Common myeloid progenitor, CD34-positive (primary cell): ENCODE measurements around the gene NME9.

ENCODE experiments used
- CTCF ChIA-PET: fragments of 350-600 bp; sonication (Branson Sonifier 250); formaldehyde crosslinking; loops from one replicate; lab custom pipeline; 2021; ENCODE audit warnings: antibody characterized with exemption; lab: Charles Lee
- POLR2A ChIA-PET: fragments of 350-600 bp; sonication (Branson Sonifier 250); formaldehyde crosslinking; loops from one replicate; lab custom pipeline; 2021; ENCODE audit warnings: antibody characterized with exemption; lab: Charles Lee
- DNase-seq, 3 donors: peaks; one replicate each; pipeline versions ENCODE4 v3.0.0 to v3.0.0-alpha.2; 2013
- H3K27ac ChIP-seq, 2 experiments: 1 replicate in 1 of 2; 2 replicates in 1 of 2; pipeline ENCODE4 v1.7.0; 2013; ENCODE audit warnings: inconsistent platforms in 2 of 2, low read length in 2 of 2, mild to moderate bottlenecking in 2 of 2, low read depth in 1 of 2, moderate library complexity in 1 of 2; ENCODE audit not compliant: severe bottlenecking in 2 of 2, insufficient read depth in 1 of 2, poor library complexity in 1 of 2
- H3K27me3 ChIP-seq, 5 experiments: replicated peaks in 2 of 5; 1 replicate in 3 of 5; 2 replicates in 2 of 5; pipeline versions ENCODE4 v1.6.1 to v1.7.0; 2013; ENCODE audit warnings: low read length in 4 of 5, mild to moderate bottlenecking in 2 of 5, moderate library complexity in 2 of 5, inconsistent platforms in 1 of 5; ENCODE audit not compliant: insufficient read depth in 5 of 5, control insufficient read depth in 4 of 5
- H3K36me3 ChIP-seq, 4 experiments: 1 replicate in 2 of 4; 2 replicates in 2 of 4; pipeline versions ENCODE4 v1.6.1 to v1.7.0; 2013; ENCODE audit warnings: low read length in 3 of 4, control low read depth in 1 of 4, mild to moderate bottlenecking in 1 of 4; ENCODE audit not compliant: control insufficient read depth in 4 of 4, insufficient read depth in 4 of 4
- H3K4me1 ChIP-seq, 4 experiments: 1 replicate in 3 of 4; 2 replicates in 1 of 4; pipeline versions ENCODE4 v1.6.1 to v1.7.1; 2013; ENCODE audit warnings: low read length in 3 of 4, mild to moderate bottlenecking in 3 of 4, control low read depth in 1 of 4, inconsistent platforms in 1 of 4, moderate library complexity in 1 of 4; ENCODE audit not compliant: control insufficient read depth in 4 of 4, insufficient read depth in 4 of 4; ENCODE audit errors: control extremely low read depth in 1 of 4
- H3K4me3 ChIP-seq, 7 experiments: 1 replicate in 4 of 7; 2 replicates in 3 of 7; pipeline versions ENCODE4 v1.5.1 to v1.7.0; 2013; ENCODE audit warnings: mild to moderate bottlenecking in 7 of 7, low read length in 6 of 7, moderate library complexity in 6 of 7, inconsistent platforms in 2 of 7, low read depth in 2 of 7, control low read depth in 1 of 7; ENCODE audit not compliant: insufficient read depth in 4 of 7, control insufficient read depth in 1 of 7; ENCODE audit errors: extremely low read depth in 1 of 7
- H3K9me3 ChIP-seq, 5 experiments: 1 replicate in 4 of 5; 2 replicates in 1 of 5; pipeline versions ENCODE4 v1.6.1 to v1.7.1; 2013; ENCODE audit warnings: low read length in 4 of 5, mild to moderate bottlenecking in 2 of 5, inconsistent platforms in 1 of 5, low read depth in 1 of 5, moderate library complexity in 1 of 5; ENCODE audit not compliant: control insufficient read depth in 4 of 5, insufficient read depth in 2 of 5; ENCODE audit errors: control extremely low read depth in 1 of 5
- WGBS: methylation state at CpG from one replicate; pipeline ENCODE4 v1.1.5; 2013; ENCODE audit not compliant: insufficient coverage; 5-methylcytosine and 5-hydroxymethylcytosine counted together

Gene NME9

GRCh38 chr3:138334608-138335007, 5.0 kb upstream of the NME9 start:
- Histone ChIP-seq H3K36me3 (no peaks in the 10 kb centered on the region), H3K4me1 (peaks cover 0 to 6% (median 4%) of the 10 kb centered on the region in 4 experiments), H3K27ac (no peak overlapping the region), H3K9me3 (no peaks in the 10 kb centered on the region), H3K27me3 (no peaks in the 10 kb centered on the region), H3K4me3 (no peak overlapping the region)
- DNase-seq = no peak
- WGBS = 93% methylated on average over 3 of the region's 4 CpGs
- CTCF ChIA-PET = interaction anchor here (1.2 to 7.1 kb wide), 2 partner anchors 11 to 581 kb away, joined by 3 to 65 read pairs; partner anchors contain the start of gene MRAS
- POLR2A ChIA-PET = no interaction called here

- H3K27ac ChIP-seq = no peak overlapping the region
- CTCF ChIA-PET = interaction anchor here (1.1 to 7.1 kb wide), 4 partner anchors 13 to 591 kb away, joined by 3 to 65 read pairs (median 8); partner anchors contain the start of gene MRAS
- H3K4me3 ChIP-seq = no peak overlapping the region
- WGBS = no CpG with 5 or more reads among the region's 4 CpGs
- no peaks in the 10 kb centered on the region for H3K9me3 ChIP-seq
- DNase-seq = peak; percentile 45 to 73 (median 72)
- H3K27me3 ChIP-seq = no peaks in the 10 kb centered on the region
- H3K4me1 ChIP-seq = peaks cover 5 to 18% (median 16%) of the 10 kb centered on the region in 4 experiments
- H3K36me3 ChIP-seq = no peaks in the 10 kb centered on the region
- POLR2A ChIA-PET = no interaction called here
Observed at GRCh38 chr3:138332472-138333073, 2.9 kb upstream of the NME9 start.

GRCh38 chr3:138331143-138331894, 1.7 kb upstream of the NME9 start:
- ChIA-PET CTCF (interaction anchor here (0.8 to 7.1 kb wide), 14 partner anchors 9 to 593 kb away, joined by 3 to 65 read pairs (median 4); partner anchors contain the start of genes ARMC8 and MRAS), POLR2A (interaction anchor here (0.7 kb wide), 1 partner anchor 14 kb away, joined by 3 read pairs; no protein-coding TSS in a partner anchor)
- peak in 2 of 3 donors; percentile 47 to 59 for DNase-seq
- Histone ChIP-seq H3K9me3 (no peaks in the 10 kb centered on the region), H3K36me3 (no peaks in the 10 kb centered on the region), H3K27me3 (no peaks in the 10 kb centered on the region), H3K27ac (no peak overlapping the region), H3K4me1 (peaks cover 5 to 18% (median 16%) of the 10 kb centered on the region in 4 experiments), H3K4me3 (no peak overlapping the region)
- WGBS = 100% methylated on average over 1 of the region's 6 CpGs

- H3K4me1 ChIP-seq = peaks cover 5 to 18% (median 16%) of the 10 kb centered on the region in 4 experiments
- no peak overlapping the region for H3K27ac ChIP-seq
- H3K27me3 ChIP-seq = no peaks in the 10 kb centered on the region
- H3K36me3 ChIP-seq = no peaks in the 10 kb centered on the region
- 0% methylated on average over 3 of the region's 7 CpGs for WGBS
- DNase-seq = no peak
- no peaks in the 10 kb centered on the region for H3K9me3 ChIP-seq
- CTCF ChIA-PET = interaction anchor here (1.1 to 7.1 kb wide), 4 partner anchors 9 to 144 kb away, joined by 3 to 65 read pairs (median 6); partner anchors contain the start of genes ARMC8 and MRAS
- peak overlapping the region in 6 of 7 experiments; percentile 67 to 91 (median 81) for H3K4me3 ChIP-seq
- POLR2A ChIA-PET = no interaction called here
Observed at GRCh38 chr3:138329984-138330293, 288 bp upstream of the NME9 start.

GRCh38 chr3:138328341-138328740, 1.3 kb downstream of the NME9 start:
- peak in 2 of 3 donors; percentile 16 to 22 for DNase-seq

GRCh38 chr3:138327831-138328230, 1.8 kb downstream of the NME9 start:
- POLR2A ChIA-PET = no interaction called here
- Histone ChIP-seq H3K27me3 (no peaks in the 10 kb centered on the region), H3K9me3 (no peaks in the 10 kb centered on the region), H3K4me3 (no peak overlapping the region), H3K27ac (no peak overlapping the region), H3K4me1 (peaks cover 5 to 24% (median 17%) of the 10 kb centered on the region in 4 experiments), H3K36me3 (no peaks in the 10 kb centered on the region)
- 73% methylated on average over 3 of the region's 4 CpGs for WGBS
- DNase-seq = no peak
- CTCF ChIA-PET = interaction anchor here (0.8 to 1.7 kb wide), 5 partner anchors 12 to 90 kb away, joined by 3 to 10 read pairs (median 4); no protein-coding TSS in a partner anchor

More at GRCh38 chr3:138328341-138328740, 1.3 kb downstream of the NME9 start:
- POLR2A ChIA-PET = no interaction called here
- H3K27ac ChIP-seq = no peak overlapping the region
- H3K9me3 ChIP-seq = no peaks in the 10 kb centered on the region
- H3K36me3 ChIP-seq = no peaks in the 10 kb centered on the region
- peaks cover 5 to 24% (median 16%) of the 10 kb centered on the region in 4 experiments for H3K4me1 ChIP-seq
- CTCF ChIA-PET = interaction anchor here (0.7 to 1.7 kb wide), 8 partner anchors 14 to 119 kb away, joined by 3 to 10 read pairs (median 3); no protein-coding TSS in a partner anchor
- no peaks in the 10 kb centered on the region for H3K27me3 ChIP-seq
- peak overlapping the region in 4 of 7 experiments; percentile 67 to 91 (median 81) for H3K4me3 ChIP-seq
- WGBS = 67% methylated on average over 1 of the region's 2 CpGs
